Stomach smooth muscle (tissue), 2 donors: ENCODE results near the gene ABCB7.
"Not testable (repeated sequence)": the region's sequence is repeated elsewhere in the genome, so short reads cannot be mapped to it uniquely, and the experiment has no call there.

Experiments
- H3K27ac ChIP-seq: one replicate; pipeline ENCODE4 v1.7.0; 2013; ENCODE audit warnings: mild to moderate bottlenecking, low read length, inconsistent platforms
- H3K27me3 ChIP-seq, 2 donors: one replicate each; pipeline ENCODE4 v1.7.0; 2013; ENCODE audit warnings: low read length in 2 of 2; ENCODE audit not compliant: insufficient read depth in 2 of 2, control insufficient read depth in 1 of 2
- H3K36me3 ChIP-seq, 2 donors: one replicate each; pipeline ENCODE4 v1.7.0; 2013; ENCODE audit warnings: low read length in 2 of 2; ENCODE audit not compliant: control insufficient read depth in 2 of 2, insufficient read depth in 2 of 2
- H3K4me1 ChIP-seq: one replicate; pipeline ENCODE4 v1.7.0; 2013; ENCODE audit warnings: low read length; ENCODE audit not compliant: control insufficient read depth, insufficient read depth
- H3K4me3 ChIP-seq, 2 donors: one replicate each; pipeline ENCODE4 v1.7.0; 2013; ENCODE audit warnings: low read length in 2 of 2
- H3K9ac ChIP-seq, 2 donors: one replicate each; pipeline ENCODE4 v1.7.0; 2013; ENCODE audit warnings: low read length in 2 of 2, mild to moderate bottlenecking in 1 of 2
- H3K9me3 ChIP-seq, 2 donors: one replicate each; pipeline ENCODE4 v1.7.0; 2013; ENCODE audit warnings: low read length in 2 of 2; ENCODE audit not compliant: control insufficient read depth in 2 of 2
- donor health status: healthy.
- donor health status: Pancreatic carcinoma.

ABCB7 gene

DNA sequence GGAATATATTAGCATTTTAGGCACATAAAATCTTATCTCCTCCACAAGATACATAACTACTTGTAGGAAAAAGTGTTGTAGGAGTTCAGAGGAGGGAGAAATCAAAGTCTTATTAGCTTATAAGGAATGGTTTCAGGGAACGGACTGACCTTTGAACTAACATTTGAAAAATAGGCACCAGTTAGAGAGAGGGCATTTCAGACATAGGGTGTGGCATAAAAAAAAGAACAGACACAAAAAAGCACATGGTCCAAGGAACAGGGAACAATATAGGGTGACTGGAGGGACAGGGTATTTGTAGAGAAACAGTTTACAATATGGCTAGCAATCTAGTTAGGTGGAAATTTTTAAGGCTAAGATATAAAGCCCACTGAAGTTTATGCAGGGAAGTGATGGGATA lies 6.4 kb downstream of the ABCB7 start:
- H3K27me3 ChIP-seq: no peaks in the 10 kb centered on the region
- no peaks in the 10 kb centered on the region for H3K4me1 ChIP-seq
- no peaks in the 10 kb centered on the region for H3K36me3 ChIP-seq
- H3K27ac ChIP-seq: no peak overlapping the region
- no peak overlapping the region for H3K9ac ChIP-seq
- no peak overlapping the region for H3K4me3 ChIP-seq
- peaks cover 0 to 3% of the 10 kb centered on the region in 2 donors for H3K9me3 ChIP-seq

DNA sequence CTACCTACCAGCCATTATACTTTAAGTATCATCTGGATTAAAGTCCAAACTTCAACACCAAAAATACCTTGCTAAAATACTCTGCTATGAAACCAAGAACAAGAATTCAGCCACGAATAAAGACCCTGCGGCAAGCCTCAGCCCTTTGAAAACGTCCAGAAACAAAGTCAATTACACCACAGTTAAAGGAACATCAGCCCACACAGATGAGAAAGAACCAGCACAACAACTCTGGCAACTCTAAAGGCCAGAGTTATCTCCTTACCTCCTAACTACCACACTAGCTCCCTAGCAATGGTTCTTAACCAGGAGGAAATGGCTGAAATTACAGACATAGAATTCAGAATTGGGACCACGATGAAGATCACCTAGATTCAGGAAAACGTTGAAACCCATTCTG lies 23.4 kb downstream of the ABCB7 start:
- Histone ChIP-seq H3K9me3 (no peaks in the 10 kb centered on the region), H3K4me3 (no peak overlapping the region), H3K27ac (no peak overlapping the region), H3K4me1 (no peaks in the 10 kb centered on the region), H3K36me3 (no peaks in the 10 kb centered on the region), H3K27me3 (peaks cover 0 to 3% of the 10 kb centered on the region in 2 donors), H3K9ac (no peak overlapping the region)

DNA sequence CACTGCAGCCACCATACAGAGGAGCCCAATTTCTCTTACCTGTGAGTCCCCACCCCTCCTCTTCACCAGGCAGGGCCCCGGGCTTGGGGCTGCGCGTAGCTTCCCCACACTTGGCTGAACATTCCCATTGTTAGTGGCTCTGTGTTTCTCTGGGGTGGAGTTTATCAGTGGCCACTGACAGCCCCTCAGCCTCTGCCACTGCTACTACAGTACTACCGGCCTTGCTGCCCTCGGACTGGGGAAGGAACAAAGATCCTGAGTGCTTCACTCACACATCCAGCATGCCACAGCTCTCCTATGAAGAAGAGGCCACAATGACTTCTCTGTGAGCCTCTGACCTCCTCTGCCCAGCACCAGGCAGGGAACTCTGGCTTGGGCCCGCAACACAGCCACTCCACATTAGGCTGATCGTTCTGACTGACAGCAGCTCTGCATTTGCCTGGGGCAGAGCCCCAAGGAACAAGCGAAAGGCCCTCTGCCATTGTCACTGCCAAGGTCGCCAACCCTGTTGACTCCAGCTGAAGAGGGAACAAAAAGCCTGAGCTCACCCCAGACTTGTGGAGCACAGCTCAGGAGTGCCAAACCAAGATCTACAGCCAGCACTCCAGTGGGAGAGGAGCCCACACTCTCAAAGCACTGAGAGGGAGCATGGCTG lies 24.0 kb downstream of the ABCB7 start:
- Histone ChIP-seq H3K4me1 (no peaks in the 10 kb centered on the region), H3K36me3 (no peaks in the 10 kb centered on the region), H3K4me3 (no peak overlapping the region), H3K27ac (no peak overlapping the region), H3K9me3 (no peaks in the 10 kb centered on the region), H3K27me3 (peaks cover 0 to 3% of the 10 kb centered on the region in 2 donors), H3K9ac (no peak overlapping the region)

DNA sequence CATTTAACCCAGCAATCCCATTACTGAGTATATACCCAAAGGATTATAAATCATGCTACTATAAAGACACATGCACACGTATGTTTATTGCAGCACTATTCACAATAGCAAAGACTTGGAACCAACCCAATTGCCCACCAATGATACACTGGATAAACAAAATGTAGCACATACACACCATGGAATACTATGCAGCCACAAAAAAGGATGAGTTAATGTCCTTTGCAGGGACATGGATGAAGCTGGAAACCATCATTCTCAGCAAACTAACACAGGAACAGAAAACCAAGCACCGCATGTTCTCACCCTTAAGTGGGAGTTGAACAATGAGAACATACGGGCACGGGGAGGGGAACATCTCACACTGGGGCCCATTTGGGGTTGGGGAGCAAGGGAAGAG lies 27.0 kb downstream of the ABCB7 start:
- H3K27me3 ChIP-seq, H3K4me1 ChIP-seq, H3K27ac ChIP-seq, H3K9me3 ChIP-seq, H3K4me3 ChIP-seq, H3K36me3 ChIP-seq, H3K9ac ChIP-seq: not testable (repeated sequence)

DNA sequence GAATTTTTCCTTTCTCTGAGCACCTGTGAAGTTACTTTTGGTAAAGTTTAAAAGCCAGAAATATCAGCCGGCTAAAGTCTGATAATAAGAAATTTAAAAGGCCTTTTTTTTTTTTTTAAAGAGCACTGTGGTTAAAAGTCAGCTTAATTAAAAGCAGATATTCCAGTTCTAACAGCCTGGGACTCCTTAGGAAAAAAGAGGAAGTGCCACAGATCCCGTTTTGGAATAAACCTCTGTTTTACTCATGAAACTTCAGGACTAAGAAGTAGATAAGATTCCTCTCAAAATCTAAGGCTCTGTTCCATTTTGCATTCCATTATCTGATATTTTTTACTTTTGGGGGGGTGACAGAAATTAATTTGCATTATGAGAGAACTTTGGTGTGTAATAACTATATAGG lies 37.8 kb downstream of the ABCB7 start:
- Histone ChIP-seq H3K4me1 (no peaks in the 10 kb centered on the region), H3K27ac (no peak overlapping the region), H3K4me3 (no peak overlapping the region), H3K9ac (no peak overlapping the region), H3K27me3 (peaks cover 0 to 3% of the 10 kb centered on the region in 2 donors), H3K36me3 (no peaks in the 10 kb centered on the region), H3K9me3 (no peaks in the 10 kb centered on the region)

DNA sequence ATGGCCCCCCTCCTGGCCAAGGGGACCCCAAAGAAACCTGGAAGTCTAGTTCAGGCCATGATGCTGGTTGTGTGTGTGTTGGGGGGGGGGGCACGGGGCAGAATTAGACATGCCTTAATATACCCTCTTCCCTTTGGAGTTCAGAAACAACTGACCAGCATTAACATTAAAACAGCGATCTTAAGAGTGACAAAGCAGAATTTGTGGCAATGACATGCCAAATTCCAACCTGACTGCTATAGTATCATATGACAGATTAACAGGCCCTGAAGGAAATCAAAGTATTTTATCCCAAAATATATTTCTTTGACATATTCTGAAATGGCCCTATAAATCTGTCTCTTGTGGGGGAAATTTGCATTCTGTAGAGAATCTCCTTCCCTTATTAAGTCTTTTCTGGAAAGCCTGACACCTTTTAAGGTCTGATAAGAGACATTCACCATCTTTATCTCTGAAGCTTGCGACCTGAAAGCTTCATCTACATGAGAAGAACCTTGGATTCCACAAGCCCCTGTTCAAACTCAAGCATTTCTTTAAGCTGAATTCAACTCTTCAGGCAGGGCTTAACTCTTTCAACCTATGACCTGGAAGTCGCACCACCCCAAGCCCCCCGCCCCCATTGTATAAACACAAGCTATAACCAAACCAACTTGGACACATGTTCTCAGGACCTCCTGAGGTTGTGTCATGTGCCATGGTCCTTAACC lies 40.2 kb downstream of the ABCB7 start:
- Histone ChIP-seq H3K36me3 (no peaks in the 10 kb centered on the region), H3K27me3 (peaks cover 0 to 3% of the 10 kb centered on the region in 2 donors), H3K4me3 (no peak overlapping the region)

DNA sequence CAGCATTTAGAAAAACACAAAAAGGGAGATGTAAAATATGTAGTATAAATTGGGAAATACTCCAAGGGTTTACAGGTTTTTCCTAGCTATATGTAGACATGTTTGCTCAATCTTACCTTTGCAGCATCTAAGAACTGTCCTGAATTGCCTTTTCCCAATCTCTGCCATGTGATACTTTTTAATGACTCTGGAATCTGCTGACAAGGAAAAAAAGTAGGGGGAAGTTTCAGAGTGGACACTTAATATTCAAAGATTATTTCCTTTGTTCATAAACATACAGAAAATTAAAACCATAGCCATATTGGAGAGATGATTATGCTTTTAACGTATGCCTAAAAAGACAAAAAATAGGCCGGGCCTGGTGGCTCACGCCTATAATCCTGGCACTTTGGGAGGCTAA lies 41.4 kb downstream of the ABCB7 start:
- no peak overlapping the region for H3K4me3 ChIP-seq
- no peaks in the 10 kb centered on the region for H3K9me3 ChIP-seq
- no peaks in the 10 kb centered on the region for H3K36me3 ChIP-seq
- no peaks in the 10 kb centered on the region for H3K4me1 ChIP-seq
- no peak overlapping the region for H3K9ac ChIP-seq
- H3K27me3 ChIP-seq: peaks cover 0 to 3% of the 10 kb centered on the region in 2 donors
- no peak overlapping the region for H3K27ac ChIP-seq

More for the DNA sequence above, 40.2 kb downstream of the ABCB7 start:
- no peaks in the 10 kb centered on the region for H3K4me1 ChIP-seq
- H3K9me3 ChIP-seq: no peaks in the 10 kb centered on the region
- H3K9ac ChIP-seq: no peak overlapping the region
- H3K27ac ChIP-seq: no peak overlapping the region

DNA sequence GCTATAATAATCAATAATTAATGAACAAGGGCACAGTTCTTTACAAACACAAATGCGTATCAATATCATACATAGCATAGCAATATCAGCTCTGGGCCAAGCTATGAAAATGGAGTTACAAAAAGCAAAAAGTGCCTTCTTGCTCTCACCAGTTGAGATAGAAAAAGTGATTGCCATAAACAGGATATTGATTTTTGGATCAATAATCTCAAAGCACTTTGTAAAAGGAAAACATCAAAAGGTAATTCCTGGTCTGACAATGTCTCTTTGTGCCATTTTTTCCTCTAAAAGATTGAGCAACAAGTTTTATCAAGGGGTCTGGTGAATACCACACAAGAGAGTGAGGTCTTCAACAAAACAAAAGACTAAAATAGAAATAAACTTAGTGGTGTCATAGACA lies 42.4 kb downstream of the ABCB7 start:
- Histone ChIP-seq H3K27me3 (peaks cover 0 to 3% of the 10 kb centered on the region in 2 donors), H3K27ac (no peak overlapping the region)

DNA sequence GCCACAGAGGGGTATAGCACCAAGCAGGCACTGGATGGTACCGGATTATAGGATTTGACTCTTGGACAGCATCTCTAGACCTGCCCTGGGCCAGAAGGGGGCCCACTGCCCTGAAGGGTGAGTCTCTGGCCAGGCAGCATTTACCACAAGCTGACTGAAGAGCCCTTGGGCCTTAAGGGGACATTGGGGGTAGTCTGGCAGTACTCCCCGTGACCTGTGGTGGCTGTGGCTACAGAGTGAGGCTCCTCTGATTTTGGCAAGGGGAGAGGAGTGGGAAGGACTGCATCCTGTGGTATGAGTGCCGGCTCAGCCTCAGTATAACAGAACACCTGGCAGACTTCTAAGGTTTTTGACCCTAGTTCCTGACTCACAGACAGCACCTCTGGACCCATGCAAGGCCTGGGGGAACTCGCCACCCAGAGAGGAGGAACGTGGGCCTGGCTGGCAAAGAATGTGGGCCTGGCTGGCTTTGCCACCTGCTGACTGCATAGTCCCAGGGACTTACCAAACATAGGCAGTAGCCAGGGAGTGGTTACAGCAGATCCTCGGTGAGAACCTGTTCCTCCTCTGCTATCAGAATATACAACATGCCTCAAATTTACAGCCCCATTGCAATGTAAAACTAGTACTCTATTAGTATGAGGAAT lies 48.1 kb downstream of the ABCB7 start:
- Histone ChIP-seq H3K27me3 (peaks cover 0 to 3% of the 10 kb centered on the region in 2 donors), H3K4me3 (no peak overlapping the region), H3K4me1 (no peaks in the 10 kb centered on the region), H3K9ac (no peak overlapping the region), H3K36me3 (no peaks in the 10 kb centered on the region), H3K9me3 (no peaks in the 10 kb centered on the region), H3K27ac (no peak overlapping the region)

More for the DNA sequence above, 42.4 kb downstream of the ABCB7 start:
- Histone ChIP-seq H3K9me3 (no peaks in the 10 kb centered on the region), H3K36me3 (no peaks in the 10 kb centered on the region), H3K4me3 (no peak overlapping the region), H3K9ac (no peak overlapping the region), H3K4me1 (no peaks in the 10 kb centered on the region)

DNA sequence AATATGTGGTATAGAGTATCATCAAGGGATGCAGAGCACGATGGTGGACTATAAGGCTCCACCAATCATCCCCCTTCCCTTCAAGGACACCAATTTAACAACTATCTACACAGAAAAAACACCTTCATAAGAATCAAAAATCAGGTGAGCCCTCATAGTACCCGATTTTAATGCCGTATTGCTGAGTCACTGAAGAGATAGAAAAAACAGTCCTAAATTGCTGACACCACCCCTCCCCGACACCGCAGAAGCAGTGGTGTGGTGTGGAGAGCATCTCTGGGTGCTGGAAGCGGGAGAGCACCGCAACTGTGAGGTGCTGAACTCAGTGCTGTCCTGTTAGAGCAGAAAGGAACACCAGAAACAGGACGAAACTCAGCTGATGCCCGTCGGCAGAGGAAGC lies 49.3 kb downstream of the ABCB7 start:
- H3K27me3 ChIP-seq: peaks cover 0 to 3% of the 10 kb centered on the region in 2 donors
- H3K4me3 ChIP-seq: no peak overlapping the region
- no peak overlapping the region for H3K9ac ChIP-seq
- H3K9me3 ChIP-seq: no peaks in the 10 kb centered on the region
- no peaks in the 10 kb centered on the region for H3K36me3 ChIP-seq
- H3K4me1 ChIP-seq: no peaks in the 10 kb centered on the region
- H3K27ac ChIP-seq: no peak overlapping the region

DNA sequence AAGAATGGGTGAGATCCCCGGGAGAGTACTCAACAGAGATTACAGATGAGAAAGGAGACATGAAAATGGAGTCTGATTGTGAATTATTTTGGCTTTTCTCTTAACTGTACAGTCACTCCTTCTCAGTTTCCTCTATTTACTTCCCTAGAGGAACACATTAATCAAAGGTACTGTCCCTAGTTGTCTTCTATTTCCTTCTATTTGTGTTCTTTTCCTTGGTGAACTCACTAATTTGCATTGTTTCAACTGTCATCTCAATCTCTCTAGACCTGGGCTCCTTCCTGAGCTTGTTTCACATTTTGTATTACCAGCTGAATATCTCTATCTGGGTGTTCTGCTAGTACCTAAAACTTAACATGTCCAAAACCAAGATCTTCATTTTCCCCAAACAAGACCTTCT lies 59.8 kb downstream of the ABCB7 start:
- no peaks in the 10 kb centered on the region for H3K9me3 ChIP-seq
- no peak overlapping the region for H3K4me3 ChIP-seq
- no peak overlapping the region for H3K27ac ChIP-seq
- H3K4me1 ChIP-seq: no peaks in the 10 kb centered on the region
- no peaks in the 10 kb centered on the region for H3K27me3 ChIP-seq
- H3K36me3 ChIP-seq: no peaks in the 10 kb centered on the region
- no peak overlapping the region for H3K9ac ChIP-seq
